ENCODE data around the gene CADM4.

The CADM4 gene

DNA sequence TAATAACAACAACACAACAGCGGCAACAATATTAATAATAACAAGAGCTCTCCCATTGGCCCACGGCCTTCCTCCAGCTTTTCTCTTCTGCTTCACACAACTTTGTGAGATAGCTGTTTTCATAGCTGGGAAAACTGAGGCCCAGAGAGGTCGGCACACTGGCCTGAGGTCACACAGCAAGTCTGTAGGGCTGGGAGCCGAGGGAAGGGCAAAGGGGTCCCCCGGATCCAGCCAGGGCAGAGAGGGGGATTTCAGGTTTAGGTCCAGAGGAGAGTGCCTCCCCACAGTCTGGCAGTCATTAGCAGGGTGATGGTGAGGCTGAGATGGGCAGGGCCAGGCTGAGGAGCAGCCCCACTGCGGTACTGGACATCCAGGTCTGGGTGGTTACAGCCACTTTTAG, 9.0 kb upstream of the CADM4 start:
- no peak for TF ChIP-seq EP300 (IDR thresholded peaks at IDR 0.05; ENCODE audit: borderline replicate concordance)
- TF ChIP-seq TEAD4 (IDR thresholded peaks at IDR 0.05) = no peak
- TF ChIP-seq YY1 (IDR thresholded peaks at IDR 0.05; ENCODE audit: low read depth) = no peak

DNA sequence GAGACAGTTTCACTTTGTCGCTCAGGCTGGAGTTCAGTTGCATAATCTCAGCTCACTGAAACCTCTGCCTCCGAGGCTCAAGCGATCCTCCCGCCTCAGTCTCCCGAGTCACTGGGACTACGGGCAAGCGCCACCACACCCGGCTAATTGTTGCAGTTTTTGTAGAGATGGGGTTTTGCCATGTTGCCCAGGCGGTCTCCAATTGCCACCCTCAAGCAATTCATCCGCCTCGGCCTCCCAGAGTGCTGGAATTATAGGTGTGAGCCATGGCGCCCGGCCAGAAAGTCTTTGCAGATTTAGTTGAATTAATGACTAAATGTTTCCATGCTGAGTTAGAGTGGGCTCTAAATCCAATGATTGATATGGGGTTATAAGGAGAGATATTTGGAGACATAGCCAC, 4.5 kb upstream of the CADM4 start:
- TF ChIP-seq TCF12 (IDR thresholded peaks at IDR 0.05; ENCODE audit: low read depth) (no peak), NFIC (IDR thresholded peaks at IDR 0.05) (no peak), ZBTB7A (IDR thresholded peaks at IDR 0.05; ENCODE audit: low read depth) (no peak), EP300 (IDR thresholded peaks at IDR 0.05; ENCODE audit: borderline replicate concordance) (no peak), RAD21 (IDR thresholded peaks at IDR 0.05; ENCODE audit: low read depth) (no peak), CREB1 (IDR thresholded peaks at IDR 0.05; ENCODE audit: low read depth) (no peak), EGR1 (IDR thresholded peaks at IDR 0.05) (no peak), FOXM1 (IDR thresholded peaks at IDR 0.05; ENCODE audit: borderline replicate concordance, low read depth) (no peak), TAF1 (IDR thresholded peaks at IDR 0.05; ENCODE audit: low read depth) (no peak), TEAD4 (IDR thresholded peaks at IDR 0.05) (no peak), YY1 (IDR thresholded peaks at IDR 0.05; ENCODE audit: low read depth) (no peak), CEBPB (IDR thresholded peaks at IDR 0.05) (no peak)
- TF ChIP-seq, protein P1, sequence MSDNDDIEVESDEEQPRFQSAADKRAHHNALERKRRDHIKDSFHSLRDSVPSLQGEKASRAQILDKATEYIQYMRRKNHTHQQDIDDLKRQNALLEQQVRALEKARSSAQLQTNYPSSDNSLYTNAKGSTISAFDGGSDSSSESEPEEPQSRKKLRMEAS (IDR thresholded peaks at IDR 0.05) = no peak
- TF ChIP-seq, protein P2, sequence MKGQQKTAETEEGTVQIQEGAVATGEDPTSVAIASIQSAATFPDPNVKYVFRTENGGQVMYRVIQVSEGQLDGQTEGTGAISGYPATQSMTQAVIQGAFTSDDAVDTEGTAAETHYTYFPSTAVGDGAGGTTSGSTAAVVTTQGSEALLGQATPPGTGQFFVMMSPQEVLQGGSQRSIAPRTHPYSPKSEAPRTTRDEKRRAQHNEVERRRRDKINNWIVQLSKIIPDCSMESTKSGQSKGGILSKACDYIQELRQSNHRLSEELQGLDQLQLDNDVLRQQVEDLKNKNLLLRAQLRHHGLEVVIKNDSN (IDR thresholded peaks at IDR 0.05) = no peak
- TF ChIP-seq, protein P3, sequence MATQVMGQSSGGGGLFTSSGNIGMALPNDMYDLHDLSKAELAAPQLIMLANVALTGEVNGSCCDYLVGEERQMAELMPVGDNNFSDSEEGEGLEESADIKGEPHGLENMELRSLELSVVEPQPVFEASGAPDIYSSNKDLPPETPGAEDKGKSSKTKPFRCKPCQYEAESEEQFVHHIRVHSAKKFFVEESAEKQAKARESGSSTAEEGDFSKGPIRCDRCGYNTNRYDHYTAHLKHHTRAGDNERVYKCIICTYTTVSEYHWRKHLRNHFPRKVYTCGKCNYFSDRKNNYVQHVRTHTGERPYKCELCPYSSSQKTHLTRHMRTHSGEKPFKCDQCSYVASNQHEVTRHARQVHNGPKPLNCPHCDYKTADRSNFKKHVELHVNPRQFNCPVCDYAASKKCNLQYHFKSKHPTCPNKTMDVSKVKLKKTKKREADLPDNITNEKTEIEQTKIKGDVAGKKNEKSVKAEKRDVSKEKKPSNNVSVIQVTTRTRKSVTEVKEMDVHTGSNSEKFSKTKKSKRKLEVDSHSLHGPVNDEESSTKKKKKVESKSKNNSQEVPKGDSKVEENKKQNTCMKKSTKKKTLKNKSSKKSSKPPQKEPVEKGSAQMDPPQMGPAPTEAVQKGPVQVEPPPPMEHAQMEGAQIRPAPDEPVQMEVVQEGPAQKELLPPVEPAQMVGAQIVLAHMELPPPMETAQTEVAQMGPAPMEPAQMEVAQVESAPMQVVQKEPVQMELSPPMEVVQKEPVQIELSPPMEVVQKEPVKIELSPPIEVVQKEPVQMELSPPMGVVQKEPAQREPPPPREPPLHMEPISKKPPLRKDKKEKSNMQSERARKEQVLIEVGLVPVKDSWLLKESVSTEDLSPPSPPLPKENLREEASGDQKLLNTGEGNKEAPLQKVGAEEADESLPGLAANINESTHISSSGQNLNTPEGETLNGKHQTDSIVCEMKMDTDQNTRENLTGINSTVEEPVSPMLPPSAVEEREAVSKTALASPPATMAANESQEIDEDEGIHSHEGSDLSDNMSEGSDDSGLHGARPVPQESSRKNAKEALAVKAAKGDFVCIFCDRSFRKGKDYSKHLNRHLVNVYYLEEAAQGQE (IDR thresholded peaks at IDR 0.05; ENCODE audit: low read depth) = no peak

DNA sequence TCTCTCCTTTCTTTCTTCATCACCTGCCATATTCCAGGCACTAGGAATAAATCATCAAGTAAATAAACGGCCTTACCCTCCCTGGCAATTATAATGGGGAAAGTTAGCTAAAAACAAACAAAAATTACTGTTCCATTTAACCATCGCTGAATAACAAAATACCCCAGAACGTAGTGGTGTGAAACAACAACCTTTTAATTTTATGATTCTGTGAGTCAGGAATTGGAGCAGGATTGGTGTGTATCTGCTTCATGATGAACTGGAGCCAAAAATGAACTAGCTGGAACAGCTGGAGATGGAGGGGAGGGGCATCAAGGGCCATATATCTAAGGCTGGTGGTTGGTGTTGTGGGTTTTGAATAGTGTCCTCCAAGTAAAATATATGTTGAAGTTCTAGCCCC, 3.7 kb upstream of the CADM4 start:
- TF ChIP-seq CREB1 (IDR thresholded peaks at IDR 0.05; ENCODE audit: low read depth) = no peak
- TF ChIP-seq TEAD4 (IDR thresholded peaks at IDR 0.05) = no peak
- no peak for TF ChIP-seq TAF1 (IDR thresholded peaks at IDR 0.05; ENCODE audit: low read depth)

DNA sequence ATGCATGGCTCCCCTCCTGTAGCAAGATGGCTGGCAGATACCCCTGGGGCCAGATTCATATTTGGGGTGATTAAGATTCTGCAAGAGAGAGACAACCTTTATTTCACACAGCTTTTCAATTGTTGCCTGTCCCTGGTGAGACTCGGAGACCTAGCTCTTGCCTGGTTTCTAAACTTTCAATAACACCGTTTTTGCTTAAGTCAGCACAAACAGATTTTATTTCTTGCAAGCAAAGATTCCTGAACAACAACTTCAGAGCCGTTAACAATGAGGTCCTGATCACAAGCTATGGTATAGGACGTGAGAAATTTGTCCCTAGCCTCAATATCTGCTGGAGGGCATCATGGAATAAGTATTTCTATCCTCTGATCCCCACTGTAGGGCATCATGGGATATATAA, 2.9 kb upstream of the CADM4 start:
- no peak for TF ChIP-seq EGR1 (IDR thresholded peaks at IDR 0.05)

DNA sequence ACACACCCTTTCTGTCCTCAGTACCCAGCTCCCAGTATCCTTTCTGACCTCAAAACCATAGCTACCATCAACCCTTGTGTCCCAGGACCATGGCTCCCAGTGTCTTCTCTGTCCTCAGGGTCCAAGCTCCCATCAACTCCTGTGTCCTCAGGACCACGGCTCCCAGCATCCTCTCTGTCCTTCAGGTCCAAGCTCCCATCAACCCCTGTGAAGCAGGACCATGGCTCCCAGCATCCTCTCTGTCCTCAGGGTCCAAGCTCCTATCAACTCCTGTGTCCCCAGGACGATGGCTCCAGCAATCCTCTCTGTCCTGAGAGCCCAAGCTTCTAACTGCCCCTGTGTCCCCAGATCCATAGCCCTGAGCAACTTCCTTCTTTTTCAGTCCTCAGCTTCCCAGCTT, 1.7 kb upstream of the CADM4 start:
- no peak for TF ChIP-seq EP300 (IDR thresholded peaks at IDR 0.05; ENCODE audit: borderline replicate concordance)
- no peak for TF ChIP-seq NFIC (IDR thresholded peaks at IDR 0.05)
- no peak for TF ChIP-seq TAF1 (IDR thresholded peaks at IDR 0.05; ENCODE audit: low read depth)
- TF ChIP-seq CREB1 (IDR thresholded peaks at IDR 0.05; ENCODE audit: low read depth) = no peak
- TF ChIP-seq, protein P1 (IDR thresholded peaks at IDR 0.05) = no peak
- no peak for TF ChIP-seq RAD21 (IDR thresholded peaks at IDR 0.05; ENCODE audit: low read depth)
- no peak for TF ChIP-seq CEBPB (IDR thresholded peaks at IDR 0.05)
- TF ChIP-seq YY1 (IDR thresholded peaks at IDR 0.05; ENCODE audit: low read depth) = no peak
- no peak for TF ChIP-seq FOXM1 (IDR thresholded peaks at IDR 0.05; ENCODE audit: borderline replicate concordance, low read depth)
- TF ChIP-seq ZBTB7A (IDR thresholded peaks at IDR 0.05; ENCODE audit: low read depth) = no peak
- TF ChIP-seq TEAD4 (IDR thresholded peaks at IDR 0.05) = no peak
- TF ChIP-seq, protein P3 (IDR thresholded peaks at IDR 0.05; ENCODE audit: low read depth) = no peak
- TF ChIP-seq TCF12 (IDR thresholded peaks at IDR 0.05; ENCODE audit: low read depth) = no peak
- TF ChIP-seq, protein P2 (IDR thresholded peaks at IDR 0.05) = no peak
- TF ChIP-seq EGR1 (IDR thresholded peaks at IDR 0.05) = no peak

DNA sequence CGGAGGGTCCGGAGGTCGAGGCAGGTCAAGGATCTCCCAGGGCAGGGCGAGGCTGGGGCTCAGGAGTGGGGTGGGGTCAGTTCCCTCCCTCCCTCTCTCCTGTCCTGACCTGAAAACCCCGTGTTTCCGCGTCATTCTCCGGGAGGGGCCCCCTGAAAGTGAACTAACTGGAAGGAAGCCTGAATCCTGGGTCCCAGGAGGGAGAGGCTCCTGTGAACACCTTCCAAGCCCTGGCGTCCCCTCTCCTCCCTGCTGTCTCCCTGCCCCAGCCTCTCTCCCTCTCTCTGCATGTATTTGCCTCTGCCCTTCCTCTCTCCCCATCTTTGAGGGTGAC, 741 bp upstream of the CADM4 start:
- TF ChIP-seq TCF12 (IDR thresholded peaks at IDR 0.05; ENCODE audit: low read depth) = no peak
- peak; percentile 76; the same call in 1 of the 2 replicates for TF ChIP-seq ZBTB7A (IDR thresholded peaks at IDR 0.05; ENCODE audit: low read depth)
- TF ChIP-seq, protein P1 (IDR thresholded peaks at IDR 0.05) = no peak
- TF ChIP-seq, protein P3 (IDR thresholded peaks at IDR 0.05; ENCODE audit: low read depth) = no peak
